ENCODE data around the gene URGCP.
A peak's percentile ranks its signal among the peaks of the same experiment; 100 is the strongest.

Gene URGCP, protein sequence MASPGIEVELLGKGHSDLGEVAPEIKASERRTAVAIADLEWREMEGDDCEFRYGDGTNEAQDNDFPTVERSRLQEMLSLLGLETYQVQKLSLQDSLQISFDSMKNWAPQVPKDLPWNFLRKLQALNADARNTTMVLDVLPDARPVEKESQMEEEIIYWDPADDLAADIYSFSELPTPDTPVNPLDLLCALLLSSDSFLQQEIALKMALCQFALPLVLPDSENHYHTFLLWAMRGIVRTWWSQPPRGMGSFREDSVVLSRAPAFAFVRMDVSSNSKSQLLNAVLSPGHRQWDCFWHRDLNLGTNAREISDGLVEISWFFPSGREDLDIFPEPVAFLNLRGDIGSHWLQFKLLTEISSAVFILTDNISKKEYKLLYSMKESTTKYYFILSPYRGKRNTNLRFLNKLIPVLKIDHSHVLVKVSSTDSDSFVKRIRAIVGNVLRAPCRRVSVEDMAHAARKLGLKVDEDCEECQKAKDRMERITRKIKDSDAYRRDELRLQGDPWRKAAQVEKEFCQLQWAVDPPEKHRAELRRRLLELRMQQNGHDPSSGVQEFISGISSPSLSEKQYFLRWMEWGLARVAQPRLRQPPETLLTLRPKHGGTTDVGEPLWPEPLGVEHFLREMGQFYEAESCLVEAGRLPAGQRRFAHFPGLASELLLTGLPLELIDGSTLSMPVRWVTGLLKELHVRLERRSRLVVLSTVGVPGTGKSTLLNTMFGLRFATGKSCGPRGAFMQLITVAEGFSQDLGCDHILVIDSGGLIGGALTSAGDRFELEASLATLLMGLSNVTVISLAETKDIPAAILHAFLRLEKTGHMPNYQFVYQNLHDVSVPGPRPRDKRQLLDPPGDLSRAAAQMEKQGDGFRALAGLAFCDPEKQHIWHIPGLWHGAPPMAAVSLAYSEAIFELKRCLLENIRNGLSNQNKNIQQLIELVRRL

DNA sequence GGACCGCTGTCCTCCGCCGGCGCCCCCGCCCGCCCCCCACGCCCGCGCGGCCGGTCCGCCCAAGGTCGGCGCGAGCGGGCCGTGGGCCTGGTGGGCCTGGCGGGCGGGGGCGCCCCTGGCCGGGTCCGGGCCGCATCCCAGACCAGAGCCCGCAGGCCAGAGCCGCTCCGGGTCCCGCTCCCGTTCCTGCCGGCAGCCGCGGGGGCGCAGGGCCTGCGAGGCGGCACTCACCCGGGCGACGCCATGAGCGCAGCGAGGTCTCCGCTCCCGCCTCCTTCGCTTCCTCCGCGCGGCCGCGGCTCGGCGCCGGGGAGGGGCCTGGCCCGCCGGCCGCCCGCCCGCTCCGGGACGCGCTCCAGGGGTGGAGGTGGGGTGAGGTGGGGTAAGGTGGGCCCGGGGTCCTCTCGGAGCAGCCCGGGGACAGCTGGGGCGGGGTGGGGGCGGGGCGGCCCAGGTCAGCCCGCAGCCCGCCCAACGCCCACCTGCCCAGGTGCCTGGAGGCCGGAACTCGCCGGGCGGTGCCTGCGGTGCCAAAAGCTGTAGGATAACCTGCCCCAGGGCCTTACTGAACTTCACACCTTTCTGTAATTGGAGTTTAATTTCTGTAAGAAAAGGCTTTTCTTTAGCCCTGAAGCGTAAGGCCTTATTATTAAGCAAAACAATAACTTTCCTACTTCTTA, at the start of gene URGCP:
TSS of gene URGCP (minus strand) at position 266 of the 680 bp plus-strand sequence. CDS start at position 245, 21 bp downstream.
- DNase-seq, result peak; percentile 63 to 85 (median 70)

DNA sequence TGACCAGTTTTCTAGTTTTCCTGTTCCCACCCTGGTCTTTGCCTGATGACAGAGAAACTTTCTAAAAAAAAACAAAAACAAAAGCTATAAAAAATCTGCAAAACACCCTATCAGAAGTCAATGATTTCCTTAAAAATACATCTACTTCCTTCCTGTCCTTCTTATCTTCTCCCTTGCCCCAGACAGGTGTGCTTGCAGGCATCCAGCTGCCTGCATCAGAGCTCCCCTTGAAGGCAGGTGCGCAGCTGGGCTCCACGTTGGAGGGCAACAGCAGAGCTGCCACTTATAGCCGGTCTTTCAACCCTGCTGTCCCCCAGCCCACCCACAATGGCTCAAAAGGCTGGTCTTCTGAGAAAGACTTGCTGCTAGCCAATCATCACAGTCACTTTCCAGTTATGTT, 49.6 kb upstream of the URGCP start:
- no peak for DNase-seq

DNA sequence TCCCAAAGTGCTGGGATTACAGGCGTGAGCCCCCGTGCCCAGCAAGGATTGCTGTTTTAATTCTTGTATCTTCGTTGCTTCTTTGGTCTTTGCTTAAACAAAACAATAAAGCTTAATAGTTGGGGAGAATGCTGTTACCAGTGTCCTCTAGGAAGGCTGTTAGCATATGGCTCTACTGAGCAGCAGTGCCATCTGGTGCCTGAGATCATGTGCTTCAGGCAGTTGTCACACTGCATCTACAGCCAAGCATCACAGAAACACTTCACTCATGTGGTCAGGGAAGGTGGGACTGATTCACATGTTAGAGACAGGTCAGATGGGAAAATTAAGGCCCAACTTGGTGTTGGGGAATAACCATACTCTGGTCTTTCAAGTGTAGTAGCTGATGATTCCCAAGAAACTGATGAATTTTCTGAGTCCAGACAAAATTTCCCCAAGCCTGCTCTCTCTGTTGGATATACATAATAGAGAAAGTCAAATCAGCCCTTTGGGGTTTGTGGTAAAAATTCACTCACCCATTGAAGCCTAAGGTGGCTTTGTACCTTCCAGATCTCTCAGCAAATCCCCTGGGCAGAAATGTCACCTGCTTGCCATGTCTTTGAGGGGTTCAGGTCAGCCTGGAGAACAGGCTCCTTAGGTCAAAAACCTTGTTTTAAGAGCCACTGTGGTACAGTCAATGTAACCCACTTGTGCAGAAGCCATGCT, 48.3 kb upstream of the URGCP start:
- peak; percentile 14 to 22 (median 14) for DNase-seq

DNA sequence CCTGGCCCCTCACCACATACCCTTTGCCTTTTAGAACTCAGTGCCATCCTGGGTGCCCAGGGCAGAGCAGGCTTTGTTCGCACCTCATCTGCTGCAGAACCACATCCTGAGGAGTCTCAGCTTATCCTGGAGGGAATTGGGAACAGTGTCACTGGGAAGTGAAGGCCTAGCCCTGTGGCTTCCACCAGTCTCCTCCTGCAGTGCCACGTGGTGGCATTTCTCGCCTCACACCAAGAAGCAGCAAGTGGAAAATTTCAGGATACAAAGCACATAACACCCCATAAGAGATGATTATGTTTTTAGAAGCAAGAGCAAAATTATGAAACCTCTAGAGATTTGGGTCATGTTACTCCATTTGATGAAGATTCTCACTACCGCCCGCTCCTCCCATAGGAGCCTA, 46.7 kb upstream of the URGCP start:
- DNase-seq, result no peak

DNA sequence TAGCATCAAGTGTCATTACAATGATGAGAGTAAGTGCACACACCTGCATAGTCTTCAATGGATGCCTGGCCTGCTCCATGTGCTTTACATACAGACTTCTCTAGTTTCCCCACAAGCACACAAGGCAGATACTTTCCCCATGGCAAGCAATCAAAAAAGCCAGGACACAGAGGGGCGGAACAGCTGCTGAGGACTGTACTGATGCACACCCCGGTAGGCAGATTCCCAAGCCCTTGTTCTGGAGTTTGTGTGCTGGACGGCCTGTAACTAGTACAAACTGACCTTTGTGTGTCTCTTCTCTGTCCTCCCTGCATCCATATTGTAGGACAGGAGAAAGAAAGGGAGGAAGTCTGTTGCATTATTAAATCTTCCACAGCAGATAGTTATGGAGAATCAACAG, 45.6 kb upstream of the URGCP start:
- DNase-seq, result no peak

DNA sequence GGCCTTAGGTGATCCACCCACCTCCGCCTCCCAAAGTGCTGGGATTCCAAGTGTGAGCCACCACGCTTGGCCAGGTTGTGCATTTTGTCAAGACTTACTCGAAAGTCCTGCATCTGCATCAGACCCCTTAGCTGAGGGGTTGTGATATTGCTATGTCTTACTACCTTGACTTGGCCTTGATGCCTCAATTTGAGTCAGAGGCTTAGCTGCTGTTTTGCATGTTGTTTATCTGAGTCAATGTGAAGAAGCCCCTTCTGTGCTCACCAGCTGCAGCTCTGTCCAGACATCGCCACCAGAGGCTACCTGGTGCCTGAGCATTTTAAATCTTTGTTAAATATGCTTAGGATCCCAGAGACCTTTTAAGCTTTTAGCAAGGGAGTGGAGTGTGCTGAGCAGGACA, 37.9 kb upstream of the URGCP start:
- no peak for DNase-seq

DNA sequence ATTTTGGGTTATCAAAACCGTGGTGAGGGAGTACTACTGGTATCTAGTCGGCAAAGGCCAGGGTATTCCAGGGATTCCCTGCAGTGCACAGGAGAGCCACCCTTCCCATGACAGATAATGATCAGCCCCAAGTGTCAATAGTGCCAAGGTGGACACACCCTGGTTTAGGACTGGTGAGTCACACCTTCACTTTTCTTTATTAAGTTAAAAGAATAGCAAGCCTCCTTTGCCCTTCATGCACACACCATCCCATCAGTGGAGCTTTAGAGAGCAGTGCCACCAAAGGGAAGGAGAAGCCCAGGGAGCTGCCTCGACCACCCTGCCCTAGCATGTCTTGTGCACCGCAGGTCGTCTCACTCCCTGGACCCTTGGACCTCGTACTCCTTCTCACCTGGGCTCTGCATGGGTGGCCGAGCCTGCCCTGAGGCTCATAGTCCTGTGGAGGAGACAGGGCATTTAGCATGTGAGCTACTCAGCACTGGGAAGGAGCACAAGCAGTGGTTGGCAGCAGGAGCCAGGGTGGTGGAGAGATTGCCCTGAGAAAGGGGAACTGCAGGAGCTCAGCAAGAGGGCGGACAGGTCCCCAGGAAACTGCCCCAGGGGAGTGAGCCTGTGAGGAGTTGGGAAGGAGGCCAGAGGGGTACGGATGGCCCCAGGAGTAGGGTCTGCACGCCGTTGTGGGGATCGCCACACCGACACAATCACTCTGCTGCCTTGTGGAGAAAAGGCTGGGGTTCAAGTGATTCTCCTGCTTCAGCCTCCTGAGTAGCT, 37.2 kb upstream of the URGCP start:
- no peak for DNase-seq

DNA sequence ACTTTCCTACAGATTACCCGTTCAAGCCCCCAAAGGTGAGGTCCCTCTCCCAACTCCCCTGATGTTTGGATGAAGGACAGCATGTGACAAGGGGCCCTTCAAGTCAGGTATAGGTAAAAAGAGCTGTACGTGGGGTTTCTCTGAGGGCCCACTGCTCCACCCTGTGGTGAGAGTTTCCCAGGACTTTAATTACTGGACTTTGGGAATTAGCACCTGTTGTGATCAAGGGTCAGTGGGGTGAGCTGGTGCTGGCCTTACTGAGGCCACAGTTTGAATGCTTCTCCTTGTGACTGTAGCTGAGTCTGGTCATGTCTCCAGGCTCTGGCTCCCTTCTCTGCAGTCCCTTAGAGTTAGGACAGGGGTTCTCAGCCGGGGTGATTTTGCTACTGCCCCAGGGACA, 36.6 kb upstream of the URGCP start:
- no peak for DNase-seq

DNA sequence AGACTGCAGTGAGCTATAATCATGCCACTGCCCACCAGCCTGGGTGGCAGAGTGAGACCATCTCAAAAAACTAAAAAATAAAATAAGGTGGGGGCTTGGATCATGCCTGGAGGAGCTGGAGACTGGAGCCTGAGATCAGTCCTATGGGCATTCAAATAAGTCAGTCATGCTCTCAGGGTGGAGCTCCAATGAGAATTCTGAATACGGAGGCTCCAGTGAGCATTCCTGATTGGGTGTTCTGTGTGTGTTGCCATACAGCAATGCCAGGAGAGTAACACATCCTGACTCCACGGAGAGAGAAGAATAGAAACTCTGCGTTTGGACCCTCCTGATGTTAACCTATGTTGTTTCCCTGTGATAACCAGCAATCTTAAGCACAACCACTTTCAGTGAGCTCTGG, 35.9 kb upstream of the URGCP start:
- DNase-seq, result no peak

DNA sequence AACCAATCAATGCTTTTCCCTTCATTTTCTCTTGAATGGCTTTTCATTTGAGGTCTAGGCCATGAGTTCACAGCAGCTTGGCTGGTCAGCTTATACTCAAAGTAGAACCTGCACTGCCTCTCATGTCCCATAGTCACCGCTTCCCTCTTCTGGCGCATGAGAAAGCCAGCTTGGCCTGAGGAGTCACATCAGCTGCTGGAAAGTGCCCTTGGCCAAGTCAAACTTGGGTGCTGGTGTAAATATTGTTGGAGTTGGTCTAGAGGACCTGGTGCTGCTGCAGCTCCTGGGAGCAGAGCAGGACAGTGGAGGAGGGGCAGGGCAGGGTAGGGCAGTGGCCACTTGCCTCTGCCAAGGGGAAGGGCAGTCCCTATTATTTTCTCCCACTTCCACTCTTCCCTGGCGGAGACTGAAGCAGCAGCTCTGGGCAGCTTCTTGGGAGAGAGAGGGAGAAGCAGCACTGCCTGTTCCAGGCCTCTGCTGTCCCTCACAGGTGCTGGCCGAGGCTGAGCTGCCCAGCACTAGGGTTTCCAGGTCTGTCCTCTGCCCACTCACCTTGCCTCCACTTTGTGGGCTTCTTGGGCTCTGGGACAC, 32.6 kb upstream of the URGCP start:
- DNase-seq, result no peak

DNA sequence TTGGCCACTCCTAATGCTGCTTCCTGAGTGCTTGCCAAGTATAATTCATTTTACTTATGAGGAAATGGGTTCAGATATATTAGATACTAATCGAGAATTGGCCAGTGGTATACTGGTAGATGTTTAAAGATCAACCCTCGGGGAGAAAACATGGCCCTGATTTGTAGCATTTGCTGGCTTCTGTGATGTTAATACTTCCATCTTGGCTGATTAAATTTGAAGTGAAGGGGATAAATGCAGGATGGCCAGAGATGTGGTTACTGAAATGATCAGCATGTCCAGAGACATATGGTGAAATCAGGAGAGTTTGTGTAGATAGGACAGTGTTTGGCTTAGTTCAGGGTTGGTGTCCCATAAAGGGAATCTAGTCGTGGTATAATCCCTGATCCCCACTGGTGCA, 31.0 kb upstream of the URGCP start:
- no peak for DNase-seq

DNA sequence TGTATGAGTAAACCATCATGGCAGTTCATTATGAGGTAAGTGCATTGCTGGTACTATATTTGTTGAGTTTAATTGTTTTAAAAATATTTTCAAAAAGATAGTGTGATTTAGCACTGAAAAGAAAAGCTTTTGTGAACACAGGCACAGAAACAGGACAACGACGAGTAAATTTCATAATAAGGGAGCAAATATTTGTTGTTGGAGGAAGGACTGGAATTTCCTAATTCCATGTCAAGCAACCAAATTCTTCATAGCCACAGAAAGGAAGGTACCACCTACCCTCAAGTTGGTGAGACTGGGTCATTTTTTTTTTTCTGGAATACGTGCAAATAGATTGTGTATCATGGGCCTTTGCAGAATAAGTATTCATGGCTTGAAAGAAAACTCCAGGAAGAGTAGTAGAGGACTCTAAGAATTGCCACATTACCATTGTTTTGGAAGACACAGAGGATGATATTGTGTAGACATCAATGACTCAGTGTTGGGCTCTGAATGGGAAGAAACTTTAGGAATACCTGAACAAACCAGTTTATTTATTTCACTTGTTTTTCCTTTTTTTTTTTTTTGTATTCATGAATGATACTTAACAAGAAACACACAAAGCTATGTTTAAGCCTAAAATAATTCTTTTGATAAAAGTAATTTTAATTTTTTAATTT, 27.6 kb upstream of the URGCP start:
- DNase-seq, result no peak

DNA sequence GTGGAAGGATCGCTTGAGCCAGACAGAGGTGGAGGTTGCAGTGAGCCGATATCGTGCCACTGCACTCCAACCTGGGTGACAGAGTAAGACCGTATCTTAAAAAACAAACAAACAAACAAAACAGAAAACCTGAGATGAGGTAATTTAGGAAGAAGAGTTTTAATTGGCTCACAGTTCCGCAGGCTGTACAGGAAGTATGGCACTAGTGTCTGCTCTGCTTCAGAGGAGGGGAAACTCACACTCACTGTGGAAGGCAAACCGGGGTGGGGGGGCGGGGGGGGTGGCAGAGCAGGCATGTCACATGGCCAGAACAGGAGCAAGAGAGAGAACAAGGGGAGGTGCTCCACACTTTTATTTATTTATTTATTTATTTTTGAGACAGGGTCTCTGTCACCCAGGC, 24.9 kb upstream of the URGCP start:
- no peak for DNase-seq

DNA sequence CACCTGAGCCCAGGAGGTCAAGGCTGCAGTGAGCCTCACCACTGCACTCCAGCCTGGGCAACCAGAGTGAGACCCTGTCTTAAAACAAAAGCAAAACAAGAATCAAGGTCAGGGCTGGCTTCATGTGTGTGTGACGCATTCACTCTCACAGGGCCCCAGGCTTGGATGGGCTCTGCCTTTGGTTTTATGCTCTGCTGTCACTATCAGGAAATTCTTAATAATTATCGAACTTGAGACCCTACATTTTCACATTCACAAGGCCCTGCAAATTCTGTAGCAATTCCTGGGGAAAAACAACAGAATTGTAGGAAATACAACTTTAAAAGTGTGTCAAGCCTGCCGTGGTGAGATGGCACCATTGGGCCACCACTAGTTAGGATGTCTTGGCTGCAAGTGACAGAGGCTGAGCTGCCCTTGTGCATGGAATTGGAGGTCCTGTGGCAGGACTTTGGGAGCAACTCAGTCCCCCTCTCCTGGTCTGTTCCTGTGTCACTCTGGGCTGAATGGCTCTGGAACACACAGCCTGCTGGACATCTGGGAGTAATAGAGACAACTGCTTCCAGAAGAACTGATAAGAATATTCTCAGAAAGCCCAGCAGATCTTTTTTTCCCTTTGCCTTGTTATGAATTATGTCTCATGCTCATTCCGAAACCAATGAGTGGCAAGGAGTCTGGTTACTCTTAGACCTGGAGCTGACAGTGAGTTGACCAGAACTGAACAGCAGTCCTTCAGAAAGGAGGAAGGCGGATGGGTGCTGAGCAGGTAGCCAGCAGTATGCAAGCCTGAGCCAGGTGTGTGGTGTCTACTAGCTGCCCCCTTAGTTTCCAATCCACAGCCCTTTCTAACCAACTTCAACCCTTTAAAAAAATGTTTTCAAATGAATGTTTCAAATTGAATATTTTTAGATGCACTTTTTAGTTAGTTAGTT, 23.4 kb upstream of the URGCP start:
- no peak for DNase-seq

DNA sequence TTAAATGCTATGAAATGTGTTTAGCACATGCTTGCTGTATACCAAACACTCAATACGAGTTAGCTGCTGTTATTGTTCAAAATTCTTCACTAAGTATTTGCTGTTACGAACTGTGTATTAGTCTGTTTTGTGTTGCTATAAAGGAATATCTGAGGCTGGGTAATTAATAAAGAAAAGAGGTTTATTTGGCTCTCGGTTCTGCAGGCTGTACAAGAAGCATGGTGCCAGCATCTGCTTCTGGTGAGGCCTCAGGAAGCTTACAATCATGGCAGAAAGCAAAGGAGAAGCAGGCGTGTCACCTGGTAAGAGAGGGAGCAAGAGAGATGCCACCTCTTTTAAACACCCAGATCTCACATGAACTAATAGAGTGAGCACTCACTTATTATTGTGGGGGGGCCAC, 21.4 kb upstream of the URGCP start:
- DNase-seq, result no peak

DNA sequence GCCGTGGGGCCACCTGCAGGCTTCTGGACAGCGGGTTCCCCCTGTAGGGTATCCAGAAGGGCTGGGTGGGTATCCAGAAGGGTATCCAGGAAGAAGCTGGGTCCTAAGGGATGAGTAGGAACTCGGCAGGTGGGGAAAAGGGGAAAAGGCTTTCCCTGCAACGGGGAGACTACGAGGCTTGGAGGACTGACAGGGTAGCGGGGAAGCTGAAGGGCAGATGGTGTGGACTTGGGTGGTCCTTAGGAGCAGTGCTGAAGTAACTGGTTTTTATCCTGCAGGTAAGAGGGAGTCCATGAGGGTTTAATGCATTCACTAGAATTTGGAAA, 20.4 kb upstream of the URGCP start:
- DNase-seq, result no peak

DNA sequence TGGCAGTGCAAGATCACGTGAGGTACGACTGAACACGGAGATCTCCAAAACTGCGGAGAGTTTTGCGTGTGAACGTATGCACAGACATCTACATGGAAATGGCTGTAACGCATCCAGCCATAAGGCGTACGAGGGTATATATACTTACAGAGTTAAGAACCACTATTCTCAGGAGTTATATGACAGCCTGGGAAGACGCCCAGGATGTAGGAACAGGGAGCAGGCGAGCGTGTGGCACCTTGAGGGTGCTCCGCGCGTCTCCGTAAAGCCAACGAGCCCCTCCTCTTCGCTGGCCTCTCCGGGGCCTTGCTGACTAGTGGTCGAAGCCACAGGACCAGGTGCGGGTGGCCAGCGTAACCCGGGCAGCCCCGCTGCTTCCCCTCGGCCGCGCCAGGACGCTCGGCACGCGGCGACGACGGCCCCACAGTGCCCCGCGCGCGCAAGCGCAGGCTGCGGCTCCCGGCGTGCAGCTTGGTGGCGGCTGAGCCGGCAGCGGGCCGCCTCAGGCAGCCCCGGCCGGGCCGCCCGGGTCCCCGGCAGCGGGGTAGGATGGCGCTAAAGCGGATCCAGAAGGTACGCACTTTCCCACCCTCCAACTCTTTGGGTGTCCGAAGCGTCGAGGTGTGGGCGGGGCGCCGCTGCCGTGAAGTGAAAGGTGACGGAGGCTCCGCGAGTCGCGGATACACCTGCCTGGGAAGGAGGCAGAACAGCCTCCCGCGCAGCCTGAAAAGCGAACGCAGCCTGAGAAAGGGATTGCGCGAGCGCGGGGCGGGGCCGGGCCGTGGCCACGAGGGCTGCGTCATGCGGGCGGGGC, 19.8 kb upstream of the URGCP start, which contains the start of gene UBE2D4:
TSS of gene UBE2D4 (plus strand) at position 453 of the 814 bp plus-strand sequence. CDS start at position 550, 97 bp downstream.
- peak; percentile 80 to 89 (median 84) for DNase-seq

DNA sequence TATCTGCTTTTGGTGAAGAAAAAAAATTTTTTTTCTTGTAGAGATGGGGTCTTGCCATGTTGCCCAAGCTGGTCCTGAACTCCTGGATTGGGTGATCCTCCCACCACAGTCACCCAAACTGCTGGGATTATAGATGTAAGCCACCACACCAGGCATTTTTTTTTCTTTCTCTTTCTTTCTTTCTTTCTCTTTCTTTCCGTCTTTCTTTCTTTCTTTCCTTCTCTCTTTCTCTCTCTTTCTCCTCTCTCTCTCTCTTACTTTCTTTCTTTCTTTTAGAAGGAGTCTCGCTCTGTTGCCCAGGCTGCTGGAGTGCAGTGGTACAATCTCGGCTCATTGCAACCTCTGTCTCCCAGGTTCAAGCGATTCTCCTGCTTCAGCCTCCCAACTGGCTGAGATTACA, 16.3 kb upstream of the URGCP start:
- DNase-seq, result no peak

DNA sequence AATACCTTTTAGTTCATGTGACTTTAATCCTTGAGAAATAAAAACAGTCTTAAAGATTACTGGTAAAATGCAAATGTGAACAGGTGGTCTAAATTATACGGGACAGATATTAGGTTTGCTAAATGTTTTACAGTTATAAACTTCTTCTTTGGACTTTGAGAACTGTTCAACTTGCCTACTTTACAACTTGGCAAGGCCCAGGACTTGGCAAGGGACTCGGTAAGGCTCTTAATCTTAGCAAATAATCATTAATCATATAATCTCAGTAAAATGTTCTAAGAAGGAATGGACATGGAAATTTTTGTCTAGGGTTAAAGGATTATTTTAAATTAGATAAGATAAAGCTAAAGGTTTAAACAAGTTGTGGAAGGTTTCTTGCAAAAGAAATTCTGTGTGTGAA, 15.0 kb upstream of the URGCP start:
- no peak for DNase-seq

Data from suppressor macrophage treated with lipopolysaccharide for 1 hour (primary cell).